Stimulated activated CD4-positive, alpha-beta T cell treated with anti-CD3 and anti-CD28 coated beads, TNF-alpha, amount 100 ng/mL, for 24 hours (primary cell): ENCODE measurements around the gene RCAN2.
A peak's percentile ranks its signal among the peaks of the same experiment; 100 is the strongest.

Experiments
- DNase-seq, 3 experiments: peaks; one replicate each; pipeline ENCODE4 v3.0.0-alpha.2; 2020; ENCODE audit warnings: low read depth in 3 of 3

The RCAN2 gene

GRCh38 chr6:46254946-46255345, 236.3 kb downstream of the RCAN2 start:
- DNase-seq = no peak

GRCh38 chr6:46254331-46254730, 236.9 kb downstream of the RCAN2 start:
- DNase-seq = no peak

- DNase-seq = no peak
Observed at GRCh38 chr6:46251583-46252339, 239.5 kb downstream of the RCAN2 start.

- DNase-seq = no peak
Observed at GRCh38 chr6:46248143-46248542, 243.1 kb downstream of the RCAN2 start.

GRCh38 chr6:46246727-46247126, 244.5 kb downstream of the RCAN2 start:
- no peak for DNase-seq

- no peak for DNase-seq
Observed at GRCh38 chr6:46246081-46246480, 245.2 kb downstream of the RCAN2 start.

GRCh38 chr6:46244670-46245069, 246.6 kb downstream of the RCAN2 start:
- DNase-seq = no peak

GRCh38 chr6:46243754-46244153, 247.5 kb downstream of the RCAN2 start:
- DNase-seq = no peak

- DNase-seq = no peak
Observed at GRCh38 chr6:46242921-46243320, 248.3 kb downstream of the RCAN2 start.

- DNase-seq = no peak
Observed at GRCh38 chr6:46240866-46241565, 250.2 kb downstream of the RCAN2 start.

- no peak for DNase-seq
Observed at GRCh38 chr6:46236752-46237151, 254.5 kb downstream of the RCAN2 start.

GRCh38 chr6:46235242-46235641, 256.0 kb downstream of the RCAN2 start:
- DNase-seq = no peak

GRCh38 chr6:46234700-46235099, 256.5 kb downstream of the RCAN2 start:
- no peak for DNase-seq

GRCh38 chr6:46234156-46234556, 257.1 kb downstream of the RCAN2 start:
- no peak for DNase-seq

- DNase-seq = no peak
Observed at GRCh38 chr6:46233129-46233528, 258.1 kb downstream of the RCAN2 start.

- DNase-seq = no peak
Observed at GRCh38 chr6:46222286-46222685, 269.0 kb downstream of the RCAN2 start.

GRCh38 chr6:46221222-46221793, 269.9 kb downstream of the RCAN2 start:
- no peak for DNase-seq

GRCh38 chr6:46220352-46221221, 270.7 kb downstream of the RCAN2 start:
- peak in 2 of 3 experiments; percentile 5 to 9 for DNase-seq

- no peak for DNase-seq
Observed at GRCh38 chr6:46219661-46220060, 271.6 kb downstream of the RCAN2 start.

- no peak for DNase-seq
Observed at GRCh38 chr6:46218457-46218856, 272.8 kb downstream of the RCAN2 start.

- peak in 1 of 3 experiments; percentile 8 for DNase-seq
Observed at GRCh38 chr6:46217671-46218131, 273.5 kb downstream of the RCAN2 start.

GRCh38 chr6:46216879-46217278, 274.4 kb downstream of the RCAN2 start:
- DNase-seq = no peak
